Upper lobe of left lung (tissue), 6 donors: Measurements from ENCODE around the gene PTPRR. TPM values are rescaled to one million over a fixed set of nuclear protein-coding genes. Genes with fewer than 3 reads are reported as not detected.

Experiments
- ATAC-seq, 2 donors: fragments of 200-7000 bp; cut with Tn5 transposase; one replicate each; pipeline ENCODE4 v1.9.1; 2022; ENCODE audit warnings: mild to moderate bottlenecking in 2 of 2, moderate library complexity in 2 of 2; ENCODE audit not compliant: low FRiP score in 2 of 2
- DNase-seq, 2 donors: peaks; one replicate each; pipeline ENCODE4 v3.0.0-alpha.2; 2019 to 2020
- H3K27ac ChIP-seq, 4 donors: fragments of 200-600 bp; sonication (generic); one replicate each; pipeline ENCODE4 v1.5.1; 2016 to 2019
- H3K27me3 ChIP-seq, 4 donors: fragments of 200-600 bp; sonication (generic); one replicate each; pipeline ENCODE4 v1.5.1; 2017 to 2019
- H3K36me3 ChIP-seq, 4 donors: fragments of 200-600 bp; sonication (generic); one replicate each; pipeline ENCODE4 v1.5.1; 2016 to 2019
- H3K4me1 ChIP-seq, 4 donors: fragments of 200-600 bp; sonication (generic); one replicate each; pipeline ENCODE4 v1.5.1; 2018 to 2019
- H3K4me3 ChIP-seq, 4 donors: fragments of 200-600 bp; sonication (generic); one replicate each; pipeline ENCODE4 v1.5.1; 2017 to 2019; ENCODE audit warnings: mild to moderate bottlenecking in 2 of 4, moderate library complexity in 1 of 4
- H3K9me3 ChIP-seq, 4 donors: fragments of 200-600 bp; sonication (generic); one replicate each; pipeline ENCODE4 v1.5.1; 2018 to 2019
- EP300 ChIP-seq, 4 donors: sonication (generic); formaldehyde crosslinking; IDR thresholded peaks; one replicate each; pipeline ENCODE4 v1.5.1; 2017; ENCODE audit warnings: antibody characterized with exemption in 4 of 4, control low read depth in 2 of 4
- POLR2A ChIP-seq, 4 donors: fragments of 450-650 bp; IDR thresholded peaks; one replicate each; pipeline ENCODE4 v1.5.1; 2016 to 2017; ENCODE audit warnings: antibody characterized with exemption in 4 of 4, mild to moderate bottlenecking in 2 of 4
- POLR2AphosphoS5 ChIP-seq, 2 donors: sonication (generic); formaldehyde crosslinking; IDR thresholded peaks; one replicate each; pipeline ENCODE4 v1.5.1; 2017; ENCODE audit warnings: antibody characterized with exemption in 2 of 2
- WGBS, 2 donors: methylation state at CpG; one replicate each; pipeline ENCODE4 v1.1.5; 2017 to 2018; 5-methylcytosine and 5-hydroxymethylcytosine counted together
- total RNA-seq, 6 donors: library from RNA; depleted of rRNA in 4 of 6; stranded (reverse); fragments of >200 nt in 4 of 6; gene quantifications; one replicate each; pipeline versions ENCODE4 v1.1.0 to v1.2.1, GENCODE V29; 2016 to 2021
- TF ChIP-seq, protein P1 (sequence below), 6 experiments: fragments of 450-650 bp in 4 of 6; fragments of 200-600 bp in 2 of 6; sonication (generic) in 2 of 6; IDR thresholded peaks; one replicate each; pipeline ENCODE4 v1.5.1; 2016 to 2019; ENCODE audit warnings: antibody characterized with exemption in 6 of 6
- donor health status: DM: no; HTN: no; CAD: no; lungs with moderate emphysema.
- donor health status: DM: no; HTN: yes; CAD: no; lungs with severe emphysema.

The PTPRR gene
- total RNA-seq, 6 donors from 2014 or later: 0.30 to 2.7 (median 0.79) TPM; not detected in 1

DNA sequence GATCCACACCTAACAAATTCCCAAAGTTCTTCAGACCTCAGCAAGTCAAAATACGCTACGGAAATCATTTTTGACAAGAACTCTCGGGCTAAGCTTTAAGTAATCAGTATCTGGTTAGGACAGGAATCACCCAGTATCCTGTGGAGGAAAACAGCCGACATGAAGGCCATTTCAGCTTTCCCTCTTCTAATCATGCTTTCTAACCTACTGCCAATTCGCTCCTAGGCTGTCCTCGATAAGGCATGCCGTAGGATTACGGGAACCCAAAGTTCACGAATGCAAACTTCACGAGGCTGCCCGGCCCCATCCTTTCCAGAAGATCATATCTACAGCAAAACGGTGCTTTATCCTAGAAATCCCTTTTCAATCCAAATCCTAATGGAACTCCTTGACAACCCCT is 201.5 kb downstream of the PTPRR start:
- peak overlapping the region in 1 of 4 donors; percentile 27 for H3K4me3 ChIP-seq
- H3K27ac ChIP-seq: peak overlapping the region; percentile 32 to 54 (median 47)
- DNase-seq (no peak), ATAC-seq (no peak)
- TF ChIP-seq POLR2AphosphoS5 (IDR thresholded peaks at IDR 0.05): peak; percentile 5 to 43
- TF ChIP-seq POLR2A (IDR thresholded peaks at IDR 0.05): no peak
- TF ChIP-seq, protein P1, sequence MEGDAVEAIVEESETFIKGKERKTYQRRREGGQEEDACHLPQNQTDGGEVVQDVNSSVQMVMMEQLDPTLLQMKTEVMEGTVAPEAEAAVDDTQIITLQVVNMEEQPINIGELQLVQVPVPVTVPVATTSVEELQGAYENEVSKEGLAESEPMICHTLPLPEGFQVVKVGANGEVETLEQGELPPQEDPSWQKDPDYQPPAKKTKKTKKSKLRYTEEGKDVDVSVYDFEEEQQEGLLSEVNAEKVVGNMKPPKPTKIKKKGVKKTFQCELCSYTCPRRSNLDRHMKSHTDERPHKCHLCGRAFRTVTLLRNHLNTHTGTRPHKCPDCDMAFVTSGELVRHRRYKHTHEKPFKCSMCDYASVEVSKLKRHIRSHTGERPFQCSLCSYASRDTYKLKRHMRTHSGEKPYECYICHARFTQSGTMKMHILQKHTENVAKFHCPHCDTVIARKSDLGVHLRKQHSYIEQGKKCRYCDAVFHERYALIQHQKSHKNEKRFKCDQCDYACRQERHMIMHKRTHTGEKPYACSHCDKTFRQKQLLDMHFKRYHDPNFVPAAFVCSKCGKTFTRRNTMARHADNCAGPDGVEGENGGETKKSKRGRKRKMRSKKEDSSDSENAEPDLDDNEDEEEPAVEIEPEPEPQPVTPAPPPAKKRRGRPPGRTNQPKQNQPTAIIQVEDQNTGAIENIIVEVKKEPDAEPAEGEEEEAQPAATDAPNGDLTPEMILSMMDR (IDR thresholded peaks at IDR 0.05): no peak
- WGBS, 2 donors: 60 to 71% methylated on average over 12 of the region's 12 CpGs
- no peaks in the 10 kb centered on the region for H3K27me3 ChIP-seq
- H3K4me1 ChIP-seq: peaks cover 0 to 7% (median 4%) of the 10 kb centered on the region in 4 donors
- H3K36me3 ChIP-seq: no peaks in the 10 kb centered on the region
- no peaks in the 10 kb centered on the region for H3K9me3 ChIP-seq

DNA sequence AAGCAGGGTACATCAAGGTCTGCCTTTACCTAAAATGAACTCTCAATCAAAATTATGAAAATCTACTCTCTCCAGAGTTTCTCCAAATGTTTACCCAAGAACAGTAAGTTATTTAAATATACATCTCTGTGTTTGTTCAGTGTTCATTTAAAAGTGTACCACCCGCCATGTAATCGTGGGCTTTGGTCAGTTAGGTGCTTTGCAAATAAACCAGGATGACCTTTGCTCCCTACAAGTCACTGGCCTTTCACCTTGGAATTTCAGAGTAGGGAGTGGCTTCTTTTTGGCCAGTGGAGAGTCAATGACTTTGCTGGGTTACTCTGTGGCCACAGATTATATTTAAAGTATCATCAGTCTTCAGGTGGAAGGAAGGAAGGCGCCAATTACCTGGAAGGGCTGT is 208.7 kb downstream of the PTPRR start:
- ATAC-seq: no peak
- DNase-seq: no peak
- H3K4me3 ChIP-seq: no peak overlapping the region
- no peaks in the 10 kb centered on the region for H3K36me3 ChIP-seq
- H3K9me3 ChIP-seq: no peaks in the 10 kb centered on the region
- no peaks in the 10 kb centered on the region for H3K4me1 ChIP-seq
- H3K27me3 ChIP-seq: no peaks in the 10 kb centered on the region
- 45 to 69% methylated on average over 3 of the region's 3 CpGs for WGBS, 2 donors
- no peak for TF ChIP-seq POLR2AphosphoS5 (IDR thresholded peaks at IDR 0.05)
- TF ChIP-seq, protein P1 (IDR thresholded peaks at IDR 0.05): no peak
- TF ChIP-seq POLR2A (IDR thresholded peaks at IDR 0.05): no peak
- TF ChIP-seq EP300 (IDR thresholded peaks at IDR 0.05): no peak
- no peak overlapping the region for H3K27ac ChIP-seq

DNA sequence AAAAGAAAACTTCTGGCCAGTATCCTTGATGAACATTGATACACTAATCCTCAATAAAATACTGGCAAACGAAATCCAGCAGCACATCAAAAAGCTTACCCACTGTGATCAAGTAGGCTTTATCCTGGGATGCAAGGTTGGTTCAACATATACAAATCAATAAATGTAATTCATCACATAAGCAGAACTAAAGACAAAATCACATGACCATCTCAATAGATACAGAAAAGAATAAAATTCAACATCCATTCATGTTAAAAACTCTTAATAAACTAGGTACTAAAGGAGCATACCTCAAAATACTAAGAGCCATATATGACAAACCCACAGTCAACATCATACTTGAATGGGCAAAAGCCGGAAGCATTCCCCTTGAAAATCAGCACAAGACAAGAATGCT is 211.5 kb downstream of the PTPRR start:
- H3K9me3 ChIP-seq: no peaks in the 10 kb centered on the region
- no peak for TF ChIP-seq EP300 (IDR thresholded peaks at IDR 0.05)
- TF ChIP-seq, protein P1 (IDR thresholded peaks at IDR 0.05): no peak
- no peak for TF ChIP-seq POLR2AphosphoS5 (IDR thresholded peaks at IDR 0.05)
- no peak for TF ChIP-seq POLR2A (IDR thresholded peaks at IDR 0.05)
- H3K4me3 ChIP-seq: no peak overlapping the region
- WGBS, 2 donors: 77 to 84% methylated on average over 2 of the region's 2 CpGs
- H3K4me1 ChIP-seq: no peaks in the 10 kb centered on the region
- no peaks in the 10 kb centered on the region for H3K36me3 ChIP-seq
- H3K27ac ChIP-seq: no peak overlapping the region
- H3K27me3 ChIP-seq: no peaks in the 10 kb centered on the region
- no peak for ATAC-seq
- DNase-seq: no peak

GRCh38 chr12:70706611-70707010 is 213.9 kb downstream of the PTPRR start:
- no peaks in the 10 kb centered on the region for H3K36me3 ChIP-seq
- 95% methylated on average over 2 of the region's 2 CpGs for WGBS, 2 donors
- H3K9me3 ChIP-seq: no peaks in the 10 kb centered on the region
- H3K27ac ChIP-seq: no peak overlapping the region
- H3K4me1 ChIP-seq: no peaks in the 10 kb centered on the region
- no peak for ATAC-seq
- no peaks in the 10 kb centered on the region for H3K27me3 ChIP-seq
- DNase-seq: no peak
- TF ChIP-seq EP300 (IDR thresholded peaks at IDR 0.05) (no peak), POLR2A (IDR thresholded peaks at IDR 0.05) (no peak), POLR2AphosphoS5 (IDR thresholded peaks at IDR 0.05) (no peak)
- TF ChIP-seq, protein P1 (IDR thresholded peaks at IDR 0.05): no peak
- no peak overlapping the region for H3K4me3 ChIP-seq

GRCh38 chr12:70698345-70698744 is 222.2 kb downstream of the PTPRR start:
- Histone ChIP-seq H3K36me3 (no peaks in the 10 kb centered on the region), H3K4me3 (no peak overlapping the region), H3K27ac (no peak overlapping the region), H3K9me3 (no peaks in the 10 kb centered on the region), H3K27me3 (no peaks in the 10 kb centered on the region), H3K4me1 (no peaks in the 10 kb centered on the region)
- TF ChIP-seq EP300 (IDR thresholded peaks at IDR 0.05) (no peak), POLR2A (IDR thresholded peaks at IDR 0.05) (no peak), POLR2AphosphoS5 (IDR thresholded peaks at IDR 0.05) (no peak)
- TF ChIP-seq, protein P1 (IDR thresholded peaks at IDR 0.05): no peak
- WGBS, 2 donors: 59 to 67% methylated on average over 1 of the region's 1 CpG
- ATAC-seq (no peak), DNase-seq (no peak)
